HEK293 (cell line): ENCODE results near the gene MBD3L3.

Source experiments
- BCL11B ChIP-seq: fragments of 450-650 bp; formaldehyde crosslinking; IDR thresholded peaks from 2 replicates; pipeline ENCODE4 v1.5.1; 2016; ENCODE audit warnings: low read depth, missing biosample characterization, missing genetic modification characterization
- GLI4 ChIP-seq: fragments of 450-650 bp; formaldehyde crosslinking; IDR thresholded peaks from 2 replicates; pipeline ENCODE4 v1.5.1; 2016; ENCODE audit warnings: missing biosample characterization, missing genetic modification characterization
- GLIS2 ChIP-seq: fragments of 450-650 bp; formaldehyde crosslinking; IDR thresholded peaks from 2 replicates; pipeline ENCODE4 v1.5.1; 2016; ENCODE audit warnings: missing biosample characterization, missing genetic modification characterization
- KLF16 ChIP-seq: fragments of 450-650 bp; formaldehyde crosslinking; IDR thresholded peaks from 2 replicates; pipeline ENCODE4 v1.5.1; 2017; ENCODE audit warnings: missing biosample characterization, missing genetic modification characterization
- PATZ1 ChIP-seq: fragments of 450-650 bp; formaldehyde crosslinking; IDR thresholded peaks from 2 replicates; pipeline ENCODE4 v1.5.1; 2016; ENCODE audit warnings: missing biosample characterization, missing genetic modification characterization
- PRDM1 ChIP-seq: fragments of 450-650 bp; formaldehyde crosslinking; IDR thresholded peaks from 2 replicates; pipeline ENCODE4; 2016; ENCODE audit warnings: missing biosample characterization, missing genetic modification characterization
- SP2 ChIP-seq: fragments of 450-650 bp; formaldehyde crosslinking; IDR thresholded peaks from 2 replicates; pipeline ENCODE4 v1.5.1; 2016; ENCODE audit warnings: missing biosample characterization, missing genetic modification characterization
- SP7 ChIP-seq: fragments of 450-650 bp; formaldehyde crosslinking; IDR thresholded peaks from 2 replicates; pipeline ENCODE4 v1.5.1; 2016; ENCODE audit warnings: missing biosample characterization, missing genetic modification characterization
- ZBTB48 ChIP-seq: fragments of 450-650 bp; formaldehyde crosslinking; IDR thresholded peaks from 2 replicates; pipeline ENCODE4 v1.5.1; 2016; ENCODE audit warnings: missing biosample characterization, missing genetic modification characterization
- ZBTB7A ChIP-seq: fragments of 450-650 bp; formaldehyde crosslinking; IDR thresholded peaks from 2 replicates; pipeline ENCODE4 v1.5.1; 2016; ENCODE audit warnings: low read depth, missing biosample characterization, missing genetic modification characterization
- ZFHX2 ChIP-seq: fragments of 450-650 bp; formaldehyde crosslinking; conservative IDR thresholded peaks from 2 replicates; pipeline ENCODE4 v1.5.1; 2016; ENCODE audit warnings: missing biosample characterization, missing genetic modification characterization
- ZFP3 ChIP-seq: fragments of 450-650 bp; formaldehyde crosslinking; IDR thresholded peaks from 2 replicates; pipeline ENCODE4 v1.5.1; 2016; ENCODE audit warnings: low read depth, missing biosample characterization, missing genetic modification characterization
- ZFP69B ChIP-seq: fragments of 450-650 bp; formaldehyde crosslinking; IDR thresholded peaks from 2 replicates; pipeline ENCODE4 v1.5.1; 2016; ENCODE audit warnings: missing biosample characterization, missing genetic modification characterization
- ZIC2 ChIP-seq: fragments of 450-650 bp; formaldehyde crosslinking; IDR thresholded peaks from 2 replicates; pipeline ENCODE4 v1.5.1; 2016; ENCODE audit warnings: missing biosample characterization, missing genetic modification characterization
- ZNF146 ChIP-seq: fragments of 450-650 bp; formaldehyde crosslinking; IDR thresholded peaks from 2 replicates; pipeline ENCODE4 v1.5.1; 2016; ENCODE audit warnings: missing biosample characterization, missing genetic modification characterization
- ZNF148 ChIP-seq: fragments of 450-650 bp; formaldehyde crosslinking; IDR thresholded peaks from 2 replicates; pipeline ENCODE4 v1.5.0; 2017; ENCODE audit warnings: missing biosample characterization, missing genetic modification characterization, borderline replicate concordance
- ZNF350 ChIP-seq: fragments of 450-650 bp; formaldehyde crosslinking; IDR thresholded peaks from 2 replicates; pipeline ENCODE4 v1.5.0; 2017; ENCODE audit warnings: missing biosample characterization, mild to moderate bottlenecking, missing genetic modification characterization
- ZNF37A ChIP-seq: fragments of 450-650 bp; IDR thresholded peaks from 2 replicates; pipeline ENCODE4 v1.5.1; 2018; ENCODE audit warnings: missing biosample characterization, missing genetic modification characterization
- ZNF449 ChIP-seq: fragments of 450-650 bp; formaldehyde crosslinking; IDR thresholded peaks from 2 replicates; pipeline ENCODE4 v1.5.1; 2017; ENCODE audit warnings: missing biosample characterization, mild to moderate bottlenecking, missing genetic modification characterization, moderate library complexity
- ZNF510 ChIP-seq: fragments of 450-650 bp; formaldehyde crosslinking; IDR thresholded peaks from 2 replicates; pipeline ENCODE4 v1.5.1; 2018; ENCODE audit warnings: mild to moderate bottlenecking, missing genetic modification characterization, missing biosample characterization; ENCODE audit not compliant: insufficient replicate concordance
- ZNF600 ChIP-seq: fragments of 450-650 bp; formaldehyde crosslinking; IDR thresholded peaks from 2 replicates; pipeline ENCODE4 v1.5.1; 2016; ENCODE audit warnings: missing biosample characterization, missing genetic modification characterization
- ZNF629 ChIP-seq: fragments of 450-650 bp; formaldehyde crosslinking; IDR thresholded peaks from 2 replicates; pipeline ENCODE4 v1.5.1; 2017; ENCODE audit warnings: missing biosample characterization, missing genetic modification characterization
- ZNF707 ChIP-seq: fragments of 450-650 bp; formaldehyde crosslinking; IDR thresholded peaks from 2 replicates; pipeline ENCODE4 v1.5.1; 2016; ENCODE audit warnings: missing biosample characterization, missing genetic modification characterization
- ZNF76 ChIP-seq: fragments of 450-650 bp; formaldehyde crosslinking; IDR thresholded peaks from 2 replicates; pipeline ENCODE4; 2016; ENCODE audit warnings: low read depth, missing biosample characterization, missing genetic modification characterization, borderline replicate concordance
- TF ChIP-seq, protein P1 (sequence below): fragments of 450-650 bp; formaldehyde crosslinking; IDR thresholded peaks from 2 replicates; pipeline ENCODE4 v1.5.1; 2016; ENCODE audit warnings: missing biosample characterization, missing genetic modification characterization
- TF ChIP-seq, protein P2 (sequence below): fragments of 450-650 bp; formaldehyde crosslinking; IDR thresholded peaks from 2 replicates; pipeline ENCODE4 v1.5.1; 2016; ENCODE audit warnings: missing biosample characterization, missing genetic modification characterization
- TF ChIP-seq, protein P3 (sequence below): fragments of 450-650 bp; formaldehyde crosslinking; IDR thresholded peaks from 2 replicates; pipeline ENCODE4 v1.5.1; 2016; ENCODE audit warnings: missing biosample characterization, missing genetic modification characterization, low read depth

Gene MBD3L3

DNA sequence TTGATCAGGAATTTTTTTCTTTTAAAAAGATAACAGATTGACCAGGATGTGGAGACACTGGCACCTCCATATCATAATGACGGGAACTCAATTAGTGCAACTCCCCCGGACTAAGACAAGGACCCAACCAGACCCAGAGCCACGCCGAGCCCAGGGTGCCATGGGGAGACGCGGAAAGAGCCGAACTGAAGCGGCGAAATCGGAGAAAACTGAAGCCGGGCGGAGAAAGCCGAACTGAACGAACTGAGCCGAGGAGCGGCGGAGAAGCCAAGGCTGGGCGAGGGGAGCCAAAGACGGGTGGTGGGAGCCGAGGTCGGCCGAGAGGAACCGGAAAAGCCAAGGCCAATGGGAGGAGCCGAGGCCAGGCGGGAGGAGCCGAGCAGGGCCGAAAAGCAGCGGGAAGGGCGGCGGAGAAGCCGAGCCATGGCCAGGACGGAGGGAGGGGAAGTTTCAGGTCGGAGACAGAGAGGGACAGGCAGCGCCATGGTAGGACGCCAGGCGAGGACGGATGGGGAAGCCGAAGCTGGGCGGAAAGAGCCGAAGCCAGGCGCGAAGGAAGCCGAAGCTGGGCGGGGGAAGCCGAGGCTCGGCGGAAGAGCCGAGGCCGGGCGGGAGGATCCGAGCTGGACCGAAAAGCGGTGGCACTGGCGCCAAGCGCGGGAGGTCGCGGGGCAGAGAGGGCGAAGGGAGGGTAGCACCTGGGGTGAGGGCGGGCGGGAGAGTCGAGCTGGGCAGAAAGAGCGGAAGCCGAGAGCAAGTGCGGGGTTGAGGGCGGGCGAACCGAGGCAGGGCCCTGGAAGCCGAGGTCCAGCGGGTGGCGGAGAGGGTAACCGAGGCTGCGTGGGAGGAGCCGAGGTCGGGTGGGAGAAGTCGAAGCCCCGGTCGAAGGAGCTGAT is 40.5 kb upstream of the MBD3L3 start (continued):
- TF ChIP-seq ZIC2 (peak; percentile 33; the same call in 1 of the 2 replicates), SP2 (tag by site-specific recombination) (peak; percentile 88), ZNF629 (tag by site-specific recombination) (peak; percentile 31), ZNF350 (tag by site-specific recombination) (no peak), ZFP69B (tag by site-specific recombination) (peak; percentile 59; the same call in 1 of the 2 replicates), GLI4 (tag by site-specific recombination) (0 out of 2 replicates have a peak, but pooled peaks have one; percentile 48), PRDM1 (0 out of 2 replicates have a peak, but pooled peaks have one; percentile 36), ZNF449 (tag by site-specific recombination) (no peak), ZBTB48 (tag by site-specific recombination) (0 out of 2 replicates have a peak, but pooled peaks have one; percentile 14), KLF16 (tag by site-specific recombination) (peak; percentile 77), ZFP3 (tag by site-specific recombination) (no peak), ZNF37A (tag by site-specific recombination) (no peak), ZNF510 (tag by site-specific recombination) (no peak), BCL11B (tag by site-specific recombination) (peak; percentile 70; the same call in 1 of the 2 replicates), ZFHX2 (peak; percentile 94), ZNF148 (tag by site-specific recombination) (no peak), ZBTB7A (tag by site-specific recombination) (peak; percentile 54; the same call in 1 of the 2 replicates), ZNF707 (no peak), ZNF600 (tag by site-specific recombination) (peak; percentile 68), ZNF76 (tag by site-specific recombination) (peak; percentile 74; the same call in 1 of the 2 replicates), ZNF146 (tag by site-specific recombination) (peak; percentile 46; the same call in 1 of the 2 replicates), SP7 (tag by site-specific recombination) (peak; percentile 69), GLIS2 (tag by site-specific recombination) (peak; percentile 78), PATZ1 (tag by site-specific recombination) (peak; percentile 92)
- TF ChIP-seq, protein P1, sequence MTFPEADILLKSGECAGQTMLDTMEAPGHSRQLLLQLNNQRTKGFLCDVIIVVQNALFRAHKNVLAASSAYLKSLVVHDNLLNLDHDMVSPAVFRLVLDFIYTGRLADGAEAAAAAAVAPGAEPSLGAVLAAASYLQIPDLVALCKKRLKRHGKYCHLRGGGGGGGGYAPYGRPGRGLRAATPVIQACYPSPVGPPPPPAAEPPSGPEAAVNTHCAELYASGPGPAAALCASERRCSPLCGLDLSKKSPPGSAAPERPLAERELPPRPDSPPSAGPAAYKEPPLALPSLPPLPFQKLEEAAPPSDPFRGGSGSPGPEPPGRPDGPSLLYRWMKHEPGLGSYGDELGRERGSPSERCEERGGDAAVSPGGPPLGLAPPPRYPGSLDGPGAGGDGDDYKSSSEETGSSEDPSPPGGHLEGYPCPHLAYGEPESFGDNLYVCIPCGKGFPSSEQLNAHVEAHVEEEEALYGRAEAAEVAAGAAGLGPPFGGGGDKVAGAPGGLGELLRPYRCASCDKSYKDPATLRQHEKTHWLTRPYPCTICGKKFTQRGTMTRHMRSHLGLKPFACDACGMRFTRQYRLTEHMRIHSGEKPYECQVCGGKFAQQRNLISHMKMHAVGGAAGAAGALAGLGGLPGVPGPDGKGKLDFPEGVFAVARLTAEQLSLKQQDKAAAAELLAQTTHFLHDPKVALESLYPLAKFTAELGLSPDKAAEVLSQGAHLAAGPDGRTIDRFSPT (tag by site-specific recombination): peak; percentile 100
- TF ChIP-seq, protein P2, sequence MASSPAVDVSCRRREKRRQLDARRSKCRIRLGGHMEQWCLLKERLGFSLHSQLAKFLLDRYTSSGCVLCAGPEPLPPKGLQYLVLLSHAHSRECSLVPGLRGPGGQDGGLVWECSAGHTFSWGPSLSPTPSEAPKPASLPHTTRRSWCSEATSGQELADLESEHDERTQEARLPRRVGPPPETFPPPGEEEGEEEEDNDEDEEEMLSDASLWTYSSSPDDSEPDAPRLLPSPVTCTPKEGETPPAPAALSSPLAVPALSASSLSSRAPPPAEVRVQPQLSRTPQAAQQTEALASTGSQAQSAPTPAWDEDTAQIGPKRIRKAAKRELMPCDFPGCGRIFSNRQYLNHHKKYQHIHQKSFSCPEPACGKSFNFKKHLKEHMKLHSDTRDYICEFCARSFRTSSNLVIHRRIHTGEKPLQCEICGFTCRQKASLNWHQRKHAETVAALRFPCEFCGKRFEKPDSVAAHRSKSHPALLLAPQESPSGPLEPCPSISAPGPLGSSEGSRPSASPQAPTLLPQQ (tag by site-specific recombination): peak; percentile 86
- TF ChIP-seq, protein P3, sequence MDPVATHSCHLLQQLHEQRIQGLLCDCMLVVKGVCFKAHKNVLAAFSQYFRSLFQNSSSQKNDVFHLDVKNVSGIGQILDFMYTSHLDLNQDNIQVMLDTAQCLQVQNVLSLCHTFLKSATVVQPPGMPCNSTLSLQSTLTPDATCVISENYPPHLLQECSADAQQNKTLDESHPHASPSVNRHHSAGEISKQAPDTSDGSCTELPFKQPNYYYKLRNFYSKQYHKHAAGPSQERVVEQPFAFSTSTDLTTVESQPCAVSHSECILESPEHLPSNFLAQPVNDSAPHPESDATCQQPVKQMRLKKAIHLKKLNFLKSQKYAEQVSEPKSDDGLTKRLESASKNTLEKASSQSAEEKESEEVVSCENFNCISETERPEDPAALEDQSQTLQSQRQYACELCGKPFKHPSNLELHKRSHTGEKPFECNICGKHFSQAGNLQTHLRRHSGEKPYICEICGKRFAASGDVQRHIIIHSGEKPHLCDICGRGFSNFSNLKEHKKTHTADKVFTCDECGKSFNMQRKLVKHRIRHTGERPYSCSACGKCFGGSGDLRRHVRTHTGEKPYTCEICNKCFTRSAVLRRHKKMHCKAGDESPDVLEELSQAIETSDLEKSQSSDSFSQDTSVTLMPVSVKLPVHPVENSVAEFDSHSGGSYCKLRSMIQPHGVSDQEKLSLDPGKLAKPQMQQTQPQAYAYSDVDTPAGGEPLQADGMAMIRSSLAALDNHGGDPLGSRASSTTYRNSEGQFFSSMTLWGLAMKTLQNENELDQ (tag by site-specific recombination): no peak
